CD4-positive, alpha-beta T cell treated with Interleukin-15 for 4 hours (primary cell): ENCODE measurements around the gene TINAGL1.

Experiments
- DNase-seq: peaks from one replicate; pipeline ENCODE4 v3.0.0-alpha.2; 2020; ENCODE audit warnings: low spot score

The TINAGL1 gene

DNA sequence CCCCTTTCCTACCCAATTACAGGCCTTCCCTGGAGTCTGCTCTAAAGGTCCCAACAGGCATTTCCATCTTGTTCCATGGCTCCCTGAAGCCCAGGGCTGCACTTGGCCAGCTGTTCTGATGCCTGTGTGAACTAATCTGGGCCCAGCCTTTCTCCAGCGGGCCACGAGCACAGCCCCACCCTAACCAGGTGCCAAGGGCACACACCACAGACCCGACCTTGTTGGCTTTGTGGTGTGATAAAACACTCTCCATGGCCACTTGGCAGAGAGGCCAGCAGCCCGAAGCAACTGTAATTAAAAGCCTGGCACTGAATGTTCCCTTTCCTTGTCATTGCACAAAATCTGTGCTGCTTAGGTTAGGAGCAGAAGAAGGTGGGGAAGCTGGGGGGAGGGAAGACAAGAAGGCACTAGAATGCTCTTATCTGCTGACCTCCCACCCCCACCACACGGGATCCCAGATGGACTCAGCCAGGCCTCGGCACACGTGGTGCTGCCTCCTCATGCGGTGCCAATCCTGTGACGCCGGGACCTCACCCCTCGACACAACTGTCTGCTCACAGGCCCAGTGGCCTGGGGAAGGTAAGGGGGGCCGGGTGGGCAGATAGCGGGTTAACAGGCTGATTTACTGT, 51.1 kb downstream of the TINAGL1 start:
- no peak for DNase-seq

DNA sequence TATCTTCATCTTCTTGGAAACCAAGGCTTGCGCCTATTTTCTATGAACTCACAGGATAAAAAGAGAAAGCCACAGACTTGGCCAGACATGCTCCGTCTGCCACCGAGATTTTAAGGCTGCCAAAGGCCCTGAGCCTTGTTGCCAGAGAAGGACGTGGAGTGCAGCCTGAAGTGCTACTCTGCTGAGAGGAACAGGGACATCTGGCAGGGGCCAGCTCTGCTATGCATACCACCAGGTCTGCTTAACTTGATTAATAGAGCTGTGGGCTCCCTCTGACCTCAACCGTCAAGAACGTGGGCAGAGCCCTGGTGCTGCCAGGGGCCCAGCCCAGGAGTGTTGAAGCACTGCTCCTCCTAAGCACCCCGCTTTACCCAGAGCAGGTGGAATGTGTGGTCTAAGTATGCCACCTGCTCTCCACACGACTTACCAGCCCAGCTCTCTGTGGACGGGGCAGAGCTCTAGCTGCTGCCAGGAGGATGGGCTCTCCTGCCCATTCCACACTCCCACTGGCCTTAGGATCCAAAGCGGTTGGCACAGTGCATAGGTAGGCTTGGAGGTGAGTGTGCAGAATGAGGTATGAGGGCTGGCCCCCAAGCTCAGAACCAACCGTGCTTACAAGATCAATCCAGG, 51.7 kb downstream of the TINAGL1 start:
- DNase-seq = no peak

DNA sequence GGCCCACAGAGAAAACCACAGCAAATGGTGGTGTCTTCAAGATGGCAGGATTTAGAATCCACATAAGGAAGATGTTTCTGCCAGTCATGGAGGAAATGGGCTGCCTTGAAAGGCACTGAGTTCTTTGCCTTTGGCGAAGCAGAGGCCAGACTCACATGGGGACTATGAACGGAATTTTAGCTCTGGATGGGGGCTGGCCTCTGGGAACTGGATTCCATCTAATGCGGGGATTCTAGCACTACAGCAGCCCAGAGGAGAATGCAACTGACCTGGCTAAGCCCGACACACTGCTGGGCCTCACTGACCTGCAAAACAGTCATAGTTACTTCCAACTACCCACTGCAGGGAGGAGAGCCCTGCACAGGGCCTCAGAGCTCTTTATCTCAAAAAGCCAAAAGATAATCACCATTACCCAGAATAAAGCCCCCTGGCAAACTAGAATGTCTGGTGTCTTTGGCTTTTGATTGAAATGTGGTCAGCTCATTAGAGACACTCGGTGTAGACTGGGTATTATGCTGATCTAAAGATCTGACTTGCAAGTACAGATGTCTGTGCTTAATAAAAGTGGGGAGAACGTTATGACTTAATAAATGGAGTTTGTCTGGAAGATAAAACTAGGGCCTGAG, 52.7 kb downstream of the TINAGL1 start:
- no peak for DNase-seq

DNA sequence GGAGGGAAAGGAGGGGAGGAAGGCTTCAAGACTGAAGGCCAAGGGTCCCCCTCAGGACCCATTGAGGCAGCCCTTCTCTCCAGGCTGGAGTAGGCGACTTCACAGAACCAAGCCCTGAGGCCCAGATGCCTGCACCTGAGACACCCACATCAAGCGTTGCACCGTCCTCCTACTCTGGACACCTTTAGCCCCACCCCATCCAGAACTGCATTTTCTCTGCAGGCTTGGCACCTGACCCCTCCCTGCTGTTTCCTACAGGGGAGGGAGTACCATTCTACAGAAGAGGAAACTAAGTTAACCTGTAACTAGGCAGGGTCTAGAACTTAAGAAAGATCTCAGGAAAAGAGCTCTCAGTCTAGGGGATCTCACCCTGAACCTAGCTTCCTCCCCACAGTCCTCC, 56.3 kb downstream of the TINAGL1 start:
- no peak for DNase-seq

DNA sequence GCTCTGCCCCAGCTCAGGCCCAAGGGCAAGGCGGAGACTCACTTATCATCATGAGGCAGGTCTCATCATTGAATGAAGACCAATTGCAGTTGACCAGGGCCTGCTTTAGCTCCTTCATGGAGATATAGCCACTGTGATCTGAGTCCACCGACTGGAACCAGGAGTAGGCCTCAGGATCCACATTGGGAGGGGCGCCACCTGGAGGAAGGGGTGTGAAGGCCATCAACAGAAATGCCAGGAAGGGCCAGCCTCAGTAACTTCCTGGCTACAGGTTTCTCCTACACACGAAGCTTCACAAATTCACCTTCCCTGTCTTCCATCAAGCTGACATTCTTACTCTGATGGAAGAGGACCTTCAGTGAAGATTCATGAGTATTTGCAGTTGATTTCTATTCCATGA, 56.8 kb downstream of the TINAGL1 start:
- DNase-seq = no peak
